Activated naive CD4-positive, alpha-beta T cell (primary cell): ENCODE measurements around the gene GALNT13.

Experiments
- DNase-seq, 4 experiments: peaks; one replicate each; lab custom pipeline; 2025; lab: John Stamatoyannopoulos, UW

The GALNT13 gene

GRCh38 chr2:154307007-154307406 is 435.3 kb downstream of the GALNT13 start:
- DNase-seq = no peak

GRCh38 chr2:154324601-154325000 is 452.9 kb downstream of the GALNT13 start:
- DNase-seq = no peak

- DNase-seq = no peak
Measured at GRCh38 chr2:154329510-154329909, 457.8 kb downstream of the GALNT13 start.

- no peak for DNase-seq
Measured at GRCh38 chr2:154331784-154332183, 460.1 kb downstream of the GALNT13 start.

- no peak for DNase-seq
Measured at GRCh38 chr2:154336201-154336600, 464.5 kb downstream of the GALNT13 start.

GRCh38 chr2:154338352-154338967 is 466.7 kb downstream of the GALNT13 start:
- no peak for DNase-seq

DNA sequence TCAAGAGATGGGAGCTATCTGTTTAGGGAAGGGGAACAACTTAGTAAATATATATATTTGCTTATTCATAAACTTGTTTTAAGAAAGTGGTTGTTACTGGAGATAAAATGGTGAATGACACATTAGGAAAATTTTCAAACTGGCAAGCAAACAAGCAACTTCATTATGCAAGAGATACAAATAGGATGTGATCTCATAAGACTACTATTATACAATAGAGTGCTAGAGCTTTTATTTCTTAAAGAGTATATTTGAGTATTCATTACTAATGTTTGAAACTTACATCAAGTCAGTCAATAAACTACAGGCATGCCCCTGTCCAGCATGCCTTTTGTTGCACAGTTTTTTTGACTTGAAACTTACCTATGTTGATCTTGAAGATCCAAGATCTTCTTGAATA is 471.6 kb downstream of the GALNT13 start:
- no peak for DNase-seq

DNA sequence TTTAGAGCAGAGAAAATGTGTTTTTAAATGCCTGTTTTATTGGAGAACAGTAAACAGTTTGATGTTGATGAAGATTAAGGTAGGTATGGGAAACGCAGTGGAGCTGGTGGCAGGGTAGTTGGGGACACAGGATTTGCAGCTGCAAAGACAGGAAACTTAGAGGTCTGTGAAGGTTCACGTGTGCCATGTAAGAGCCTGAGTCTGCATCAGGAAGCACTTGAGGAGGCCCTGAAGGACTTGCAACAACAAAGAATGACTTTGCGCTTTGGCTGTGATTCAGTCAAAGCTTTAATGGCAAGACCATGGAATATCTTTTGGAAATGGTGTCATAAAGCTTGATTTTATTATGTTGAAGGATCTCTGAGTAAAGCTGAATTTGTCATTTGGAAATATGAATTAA is 479.2 kb downstream of the GALNT13 start:
- DNase-seq = no peak

GRCh38 chr2:154361276-154361675 is 489.6 kb downstream of the GALNT13 start:
- no peak for DNase-seq

- DNase-seq = no peak
Measured at GRCh38 chr2:154368153-154368552, 496.4 kb downstream of the GALNT13 start.

DNA sequence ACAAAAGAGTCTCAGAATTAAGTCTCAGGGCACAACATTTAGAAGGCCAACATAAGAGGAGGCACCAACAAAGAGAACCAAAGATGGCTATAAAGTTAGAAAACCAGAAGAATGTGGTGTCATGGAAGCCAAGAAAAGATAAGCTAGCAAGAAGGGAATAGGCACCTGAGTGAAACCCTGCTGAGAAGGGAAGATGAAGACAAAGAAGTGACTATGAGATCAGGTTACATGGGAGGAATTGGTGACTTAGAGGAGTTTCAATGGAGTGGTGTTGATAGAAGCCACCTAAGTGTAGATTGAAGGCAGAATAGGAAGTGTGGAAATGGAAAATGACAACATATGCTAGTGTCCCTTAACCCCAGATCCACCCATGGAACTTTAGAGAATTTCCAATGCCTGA is 499.2 kb downstream of the GALNT13 start:
- no peak for DNase-seq

DNA sequence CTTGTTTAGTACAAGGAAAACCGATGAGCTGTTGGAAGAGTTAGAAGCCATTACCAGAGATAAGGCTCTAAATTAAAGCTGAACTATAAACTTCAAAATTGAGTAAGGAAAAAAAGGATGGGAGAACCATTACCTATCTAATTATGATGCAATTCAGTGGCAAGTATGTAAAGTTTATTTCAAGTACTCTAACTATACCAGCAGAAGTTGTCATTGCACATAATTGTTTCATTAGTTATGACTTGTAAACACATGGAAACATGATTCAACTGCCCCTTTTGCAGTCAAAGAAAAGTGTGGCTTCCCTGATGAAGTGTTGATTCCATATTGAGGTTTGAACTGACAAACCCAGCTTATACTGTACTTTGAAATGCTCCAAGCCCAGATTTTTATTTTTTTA is 502.7 kb downstream of the GALNT13 start:
- DNase-seq = no peak

GRCh38 chr2:154375579-154375931 is 503.8 kb downstream of the GALNT13 start:
- DNase-seq = no peak

GRCh38 chr2:154381931-154382794 is 510.4 kb downstream of the GALNT13 start:
- DNase-seq = no peak

DNA sequence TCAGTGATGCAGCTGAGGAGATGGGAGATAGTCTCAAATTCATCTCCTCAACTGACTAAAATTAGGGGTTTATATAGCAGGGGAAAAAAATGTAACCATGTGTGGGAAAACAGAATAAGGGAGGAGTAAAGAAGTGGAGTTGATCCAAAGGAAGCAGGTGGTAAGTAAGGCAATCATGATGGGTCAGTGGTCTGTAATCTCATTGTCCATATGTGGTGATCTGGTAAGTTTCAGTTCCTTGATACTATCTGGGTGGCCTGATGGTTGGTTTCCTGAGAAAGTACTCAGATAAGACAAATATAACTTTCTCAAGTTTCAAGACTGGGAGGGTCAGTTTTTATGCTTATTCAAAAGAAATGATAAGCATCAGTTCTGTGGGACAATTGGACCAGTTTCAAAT is 514.5 kb downstream of the GALNT13 start:
- no peak for DNase-seq

- no peak for DNase-seq
Measured at GRCh38 chr2:154391051-154391450, 519.3 kb downstream of the GALNT13 start.

- no peak for DNase-seq
Measured at GRCh38 chr2:154392256-154392655, 520.5 kb downstream of the GALNT13 start.

- no peak for DNase-seq
Measured at GRCh38 chr2:154394600-154394999, 522.9 kb downstream of the GALNT13 start.

- DNase-seq = no peak
Measured at GRCh38 chr2:154400563-154401290, 529.0 kb downstream of the GALNT13 start.

- no peak for DNase-seq
Measured at GRCh38 chr2:154402213-154402612, 530.5 kb downstream of the GALNT13 start.

DNA sequence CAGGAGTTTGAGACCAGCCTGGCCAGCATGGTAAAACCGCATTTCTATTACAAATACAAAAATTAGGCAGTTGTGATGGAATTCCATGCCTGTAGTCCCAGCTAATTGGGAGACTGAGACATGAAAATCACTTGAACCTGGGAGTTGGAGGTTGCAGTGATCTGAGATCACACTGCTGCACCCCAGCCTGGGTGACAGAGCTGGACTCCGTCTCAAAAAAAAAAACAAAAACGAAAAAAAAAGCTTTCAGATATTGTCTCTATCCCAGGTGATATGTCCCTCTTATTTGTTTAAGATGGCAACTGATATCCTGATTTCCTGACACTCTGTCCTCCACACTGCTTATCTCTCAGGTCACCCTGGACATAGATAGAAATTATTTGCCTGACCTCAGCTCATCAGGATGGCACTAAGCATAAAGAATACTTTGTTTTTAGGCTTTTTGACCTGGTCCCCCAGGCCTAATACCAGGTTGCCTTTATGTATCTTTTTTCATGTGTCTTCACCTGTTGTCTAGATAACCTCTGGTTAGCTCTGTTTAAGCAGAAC is 531.6 kb downstream of the GALNT13 start:
- no peak for DNase-seq

DNA sequence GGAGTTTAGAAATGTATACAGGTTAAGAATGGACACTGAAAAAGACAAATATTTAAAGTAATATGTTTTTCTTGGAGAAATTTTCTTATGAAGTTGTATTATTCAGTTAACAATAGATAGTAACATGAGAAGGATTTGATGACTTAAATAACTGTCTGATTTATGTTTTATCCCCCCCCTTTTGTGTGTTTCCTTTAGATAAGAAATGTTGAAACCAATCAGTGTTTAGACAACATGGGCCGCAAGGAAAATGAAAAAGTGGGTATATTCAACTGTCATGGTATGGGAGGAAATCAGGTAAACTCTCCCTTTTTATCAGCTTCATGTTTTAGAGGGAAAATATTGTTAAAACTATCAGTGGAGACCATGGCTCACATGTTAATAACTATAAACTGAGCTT is 537.1 kb downstream of the GALNT13 start:
- no peak for DNase-seq

DNA sequence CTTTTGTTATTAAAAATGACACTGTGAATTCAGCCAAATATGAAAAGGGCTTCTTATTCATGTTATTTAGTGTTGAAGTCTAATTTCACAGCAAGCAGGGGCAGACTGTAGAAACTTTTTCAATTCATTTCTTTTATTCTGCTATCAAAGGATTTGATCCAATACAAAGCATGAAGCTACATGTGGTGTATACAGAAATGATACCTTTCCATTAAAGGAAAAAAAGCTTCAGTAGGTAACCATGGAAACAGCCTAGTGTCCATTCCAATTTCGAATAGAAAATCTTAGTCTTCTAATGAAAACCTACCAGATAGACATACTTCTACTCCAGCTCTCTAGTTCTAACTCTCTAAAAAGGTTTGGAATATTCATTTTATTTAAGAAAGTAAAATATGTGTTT is 550.5 kb downstream of the GALNT13 start:
- DNase-seq = no peak
